Peyer's patch (tissue), 4 donors: ENCODE results near the gene SORCS3.

Source experiments
- CTCF ChIP-seq, 6 experiments: fragments of 450-650 bp in 4 of 6; fragments of 200-600 bp in 2 of 6; sonication (generic) in 1 of 6; IDR thresholded peaks; one replicate each; pipeline ENCODE4 v1.5.1; 2017 to 2019; ENCODE audit warnings: antibody characterized with exemption in 6 of 6, mild to moderate bottlenecking in 3 of 6, moderate library complexity in 1 of 6
- POLR2A ChIP-seq, 2 donors: fragments of 450-650 bp; IDR thresholded peaks; one replicate each; pipeline ENCODE4 v1.5.1; 2017; ENCODE audit warnings: antibody characterized with exemption in 2 of 2, mild to moderate bottlenecking in 2 of 2, moderate library complexity in 2 of 2

GRCh38 chr10:104657036-104657435, 15.9 kb downstream of the SORCS3 start:
- TF ChIP-seq CTCF (IDR thresholded peaks at IDR 0.05) (no peak), POLR2A (IDR thresholded peaks at IDR 0.05) (no peak)
